Gastrocnemius medialis (tissue), 4 donors: Measurements from ENCODE around the gene LRRC3.

Source experiments
- CTCF ChIP-seq, 5 experiments: fragments of 450-650 bp in 3 of 5; fragments of 200-600 bp in 2 of 5; sonication (generic) in 2 of 5; IDR thresholded peaks in 4 of 5; conservative IDR thresholded peaks in 1 of 5; 1 replicate in 4 of 5; 2 replicates in 1 of 5; pipeline ENCODE4 v1.5.1; 2016 to 2019; ENCODE audit warnings: antibody characterized with exemption in 5 of 5, mild to moderate bottlenecking in 3 of 5, moderate library complexity in 3 of 5
- POLR2A ChIP-seq, 2 donors: fragments of 450-650 bp; IDR thresholded peaks; one replicate each; pipeline ENCODE4 v1.6.1; 2017; ENCODE audit warnings: antibody characterized with exemption in 2 of 2, mild to moderate bottlenecking in 2 of 2, moderate library complexity in 2 of 2

- TF ChIP-seq CTCF (IDR thresholded peaks at IDR 0.05 in 4 of 5, conservative IDR thresholded peaks at IDR 0.05 in 1 of 5), result no peak
- no peak for TF ChIP-seq POLR2A (IDR thresholded peaks at IDR 0.05)
These were observed 3.8 kb downstream of the LRRC3 start for GRCh38 chr21:44458971-44459711.
